DMS53 treated with DMSO at 0.1 percent for 48 hours (cell line): Measurements from ENCODE around the gene ZDHHC19.

ENCODE experiments used
- DNase-seq: peaks from one replicate; lab custom pipeline; 2025; ENCODE audit not compliant: unreplicated experiment; lab: John Stamatoyannopoulos, UW

ZDHHC19 gene

DNA sequence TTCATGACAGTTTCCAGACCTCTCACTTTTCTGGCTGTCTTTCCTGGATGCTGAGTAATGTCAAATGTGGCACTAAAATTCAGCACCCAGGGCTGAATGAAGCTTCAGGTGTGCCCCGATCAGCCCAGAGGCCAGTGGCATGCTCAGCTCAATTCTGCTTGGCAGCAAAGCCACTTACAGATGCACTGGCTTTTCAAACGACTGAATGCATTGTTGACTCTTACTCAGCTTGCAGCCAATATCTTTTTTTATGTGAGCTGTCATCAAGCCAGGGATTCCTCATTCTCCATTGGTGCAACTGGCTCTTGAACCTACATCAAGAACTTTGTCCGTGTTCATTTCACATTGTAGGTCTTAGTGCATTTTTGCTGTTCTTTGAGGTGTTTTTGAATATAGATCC lies 60.7 kb downstream of the ZDHHC19 start:
- DNase-seq = no peak

DNA sequence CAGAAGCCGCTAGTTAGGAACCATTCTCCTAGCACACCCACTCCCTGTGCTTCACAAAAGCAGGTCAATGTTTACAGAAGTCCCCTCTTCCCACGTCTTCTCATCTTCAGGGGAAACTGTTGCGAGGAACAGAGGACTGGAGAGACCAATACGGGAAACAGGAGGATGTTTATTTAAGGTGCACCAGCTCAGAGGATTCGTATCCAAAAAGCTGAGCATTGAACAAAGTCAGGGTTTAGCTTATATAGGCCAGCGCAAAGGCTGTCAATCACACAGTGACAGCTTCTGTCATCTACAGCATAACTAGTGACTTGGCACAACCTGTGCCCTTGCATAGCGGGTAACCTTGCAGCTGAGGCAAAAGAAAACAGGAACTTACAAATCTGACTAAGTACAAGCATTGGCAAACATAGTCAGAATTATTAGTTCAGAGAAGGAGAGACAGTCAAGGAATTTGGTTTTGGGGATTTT lies 61.3 kb downstream of the ZDHHC19 start:
- no peak for DNase-seq

DNA sequence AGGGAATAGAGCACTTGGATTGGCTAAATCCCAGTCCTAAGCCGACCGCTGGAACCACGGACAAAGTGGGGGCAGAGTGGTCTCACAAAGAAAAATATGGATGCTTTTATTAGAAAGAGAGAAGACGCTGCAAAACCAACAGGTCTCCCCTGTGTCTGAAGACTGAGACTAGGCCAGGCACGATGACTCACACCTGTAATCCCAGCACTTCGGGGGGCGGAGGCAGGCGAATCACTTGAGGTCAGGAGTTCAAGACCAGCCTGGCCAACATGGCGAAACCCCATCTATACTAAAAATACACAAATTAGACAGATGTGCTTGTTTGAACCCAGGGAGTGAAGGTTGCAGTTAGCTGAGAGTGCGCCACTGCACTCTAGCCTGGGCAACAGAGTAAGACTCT lies 61.8 kb downstream of the ZDHHC19 start:
- no peak for DNase-seq
